Measurements from ENCODE around the gene ANKRD52.

ANKRD52 gene

DNA sequence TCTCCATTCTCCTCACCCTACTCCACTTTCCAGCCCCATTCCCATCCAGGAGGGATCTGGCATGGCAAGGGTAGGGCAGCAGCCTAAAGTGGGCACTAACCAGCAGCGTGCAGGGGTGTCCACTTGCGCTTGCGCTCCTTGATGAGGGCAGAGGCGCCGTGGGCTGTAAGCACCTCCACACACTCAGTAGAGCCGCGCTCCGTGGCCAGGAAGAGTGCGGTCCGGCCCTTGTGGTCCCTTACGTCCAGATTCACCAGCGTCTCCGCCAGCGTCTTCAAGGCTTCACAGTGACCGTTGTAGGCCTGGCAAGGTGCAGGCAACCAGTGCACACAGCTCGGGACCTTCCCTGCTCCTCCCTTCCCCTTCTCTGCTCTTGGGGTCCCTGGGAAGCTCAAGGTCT is 10.3 kb downstream of the ANKRD52 start:
- H3K4me3 ChIP-seq (ENCODE audit: low read depth, low read length): no peak overlapping the region
- DNase-seq (ENCODE audit: low read depth): no peak

DNA sequence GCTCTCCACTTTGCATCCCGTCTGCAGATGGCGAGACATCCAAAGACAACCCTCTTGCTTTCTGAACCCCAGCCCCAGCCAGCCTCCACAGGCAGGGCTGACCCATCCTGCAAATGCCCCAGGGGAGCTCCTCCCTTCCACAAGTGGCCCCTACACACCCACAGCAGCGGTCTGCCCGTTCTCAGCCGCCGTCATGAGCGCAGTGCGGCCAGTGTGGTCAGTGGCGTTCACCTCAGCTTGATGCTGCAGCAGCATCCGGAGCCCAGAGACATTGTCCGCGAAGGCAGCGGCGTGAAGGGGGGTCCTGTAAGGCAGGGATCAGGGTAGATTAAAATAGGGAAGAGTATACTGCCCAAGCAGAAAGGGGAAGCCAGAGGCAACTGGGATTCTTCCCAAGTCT is 13.7 kb downstream of the ANKRD52 start:
- H3K4me3 ChIP-seq (ENCODE audit: low read depth, low read length): no peak overlapping the region
- no peak for DNase-seq (ENCODE audit: low read depth)

DNA sequence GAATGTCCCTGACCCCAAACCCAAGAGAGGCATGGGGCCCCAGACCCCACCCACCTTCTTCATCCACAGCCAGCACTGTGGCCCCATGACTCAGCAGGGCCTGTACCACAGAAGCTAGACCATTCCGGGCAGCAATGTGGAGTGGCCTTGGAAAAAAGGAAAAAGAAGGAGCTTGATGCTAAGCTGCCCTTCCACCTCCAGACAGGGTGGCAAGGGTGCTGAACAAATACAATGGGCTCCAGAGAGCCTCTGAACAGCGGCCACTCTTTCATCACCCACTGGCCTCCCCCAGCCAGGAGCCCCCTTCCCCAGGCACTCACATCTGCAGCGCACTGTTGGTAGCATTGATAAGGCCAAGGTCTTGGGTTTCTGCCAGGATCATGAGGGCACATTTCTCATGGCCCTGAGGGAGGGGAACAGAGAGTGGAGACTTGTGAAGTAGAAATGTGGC is 14.4 kb downstream of the ANKRD52 start:
- H3K4me3 ChIP-seq (ENCODE audit: low read depth, low read length): no peak overlapping the region
- DNase-seq (ENCODE audit: low read depth): no peak

DNA sequence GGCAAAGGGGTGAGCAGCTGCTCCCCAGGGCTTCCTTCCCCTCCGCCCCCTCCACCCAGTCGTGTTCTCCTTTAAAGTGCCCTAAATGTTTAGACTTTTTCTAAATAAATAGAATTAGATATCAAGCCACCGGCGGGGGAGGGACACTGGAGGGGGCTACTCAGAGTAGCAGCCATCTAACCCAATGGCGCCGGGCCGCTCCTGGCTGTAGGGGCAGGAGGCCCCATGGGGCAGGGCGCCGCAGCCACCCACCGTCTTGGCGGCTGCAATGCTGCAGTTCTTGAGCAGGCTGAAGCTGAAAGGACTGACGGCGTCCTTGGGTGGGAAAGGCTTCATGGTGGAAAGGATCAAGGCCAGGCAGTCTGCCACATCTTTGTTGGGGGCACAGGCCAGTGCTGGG is 15.2 kb downstream of the ANKRD52 start:
- H3K4me3 ChIP-seq (ENCODE audit: low read depth, low read length): no peak overlapping the region
- DNase-seq (ENCODE audit: low read depth): no peak

- H3K4me3 ChIP-seq (ENCODE audit: low read depth, low read length): no peak overlapping the region
- no peak for DNase-seq (ENCODE audit: low read depth)
These were observed 16.5 kb downstream of the ANKRD52 start for GRCh38 chr12:56241424-56242303.

DNA sequence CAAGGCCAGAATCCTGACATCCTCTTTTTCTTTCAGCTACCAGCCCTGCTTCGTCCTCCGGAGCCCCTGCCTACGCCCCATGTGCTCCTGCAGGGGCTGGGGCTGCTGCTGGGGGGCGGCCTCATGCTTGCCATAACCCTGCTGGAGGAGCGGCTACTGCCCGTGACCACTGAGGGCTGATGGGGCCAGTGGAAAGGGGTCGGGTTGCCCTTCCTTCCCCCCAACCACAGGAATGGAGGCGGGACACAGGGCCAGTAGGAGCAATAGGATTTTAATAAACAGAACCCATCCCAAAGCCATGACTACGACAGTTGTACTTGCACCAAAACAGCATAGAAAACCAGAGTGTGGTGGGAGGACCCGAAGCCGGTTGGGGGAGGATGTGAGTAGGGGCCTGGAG is 20.6 kb downstream of the ANKRD52 start:
- DNase-seq (ENCODE audit: low read depth): no peak
- no peak overlapping the region for H3K4me3 ChIP-seq (ENCODE audit: low read depth, low read length)

DNA sequence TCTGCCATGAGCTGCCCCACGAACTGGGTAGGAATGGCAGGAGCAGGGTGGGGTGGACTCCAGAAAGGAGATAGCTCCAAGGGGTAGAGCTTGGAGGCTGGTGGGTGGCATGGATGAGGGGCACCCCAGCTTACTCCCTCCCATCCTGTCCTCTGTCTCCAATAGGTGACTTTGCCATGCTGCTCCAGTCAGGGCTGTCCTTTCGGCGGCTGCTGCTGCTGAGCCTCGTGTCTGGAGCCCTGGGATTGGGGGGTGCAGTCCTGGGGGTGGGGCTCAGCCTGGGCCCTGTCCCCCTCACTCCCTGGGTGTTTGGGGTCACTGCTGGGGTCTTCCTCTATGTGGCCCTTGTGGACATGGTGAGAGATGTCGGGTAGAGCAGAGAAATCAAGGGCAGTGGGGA is 21.2 kb downstream of the ANKRD52 start:
- DNase-seq (ENCODE audit: low read depth): no peak
- no peak overlapping the region for H3K4me3 ChIP-seq (ENCODE audit: low read depth, low read length)

DNA sequence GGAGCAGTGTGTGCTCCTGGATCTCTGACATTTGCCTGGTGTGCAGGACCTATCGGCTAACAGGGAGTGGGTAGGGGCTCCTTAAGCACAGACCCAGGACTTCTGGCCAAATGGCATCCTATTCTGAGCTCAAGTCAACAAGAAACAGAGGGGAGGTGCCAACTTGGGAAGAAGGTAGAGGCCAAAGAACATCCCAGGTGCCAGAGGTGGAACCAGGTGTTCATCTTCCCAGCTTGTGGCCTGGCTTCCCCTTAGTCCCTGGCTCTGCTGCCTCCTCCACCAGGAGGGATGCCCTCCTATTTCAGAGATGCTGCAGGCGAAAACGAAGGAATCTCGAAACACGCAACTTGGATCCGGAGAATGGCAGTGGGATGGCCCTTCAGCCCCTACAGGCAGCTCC is 22.1 kb downstream of the ANKRD52 start:
- no peak overlapping the region for H3K4me3 ChIP-seq (ENCODE audit: low read depth, low read length)
- DNase-seq (ENCODE audit: low read depth): no peak

- no peak for DNase-seq (ENCODE audit: low read depth)
- H3K4me3 ChIP-seq (ENCODE audit: low read depth, low read length): no peak overlapping the region
These were observed 23.3 kb downstream of the ANKRD52 start for GRCh38 chr12:56234746-56235436.

DNA sequence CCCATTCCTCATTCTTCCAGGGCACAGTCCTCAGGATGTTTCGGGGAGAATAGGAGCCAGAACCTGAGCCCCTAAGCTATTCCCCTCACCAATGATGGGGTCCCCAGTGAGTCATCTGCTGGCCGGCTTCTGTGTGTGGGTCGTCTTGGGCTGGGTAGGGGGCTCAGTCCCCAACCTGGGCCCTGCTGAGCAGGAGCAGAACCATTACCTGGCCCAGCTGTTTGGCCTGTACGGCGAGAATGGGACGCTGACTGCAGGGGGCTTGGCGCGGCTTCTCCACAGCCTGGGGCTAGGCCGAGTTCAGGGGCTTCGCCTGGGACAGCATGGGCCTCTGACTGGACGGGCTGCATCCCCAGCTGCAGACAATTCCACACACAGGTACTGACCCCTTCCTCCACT is 27.0 kb downstream of the ANKRD52 start:
- no peak for DNase-seq (ENCODE audit: low read depth)
- H3K4me3 ChIP-seq (ENCODE audit: low read depth, low read length): no peak overlapping the region

DNA sequence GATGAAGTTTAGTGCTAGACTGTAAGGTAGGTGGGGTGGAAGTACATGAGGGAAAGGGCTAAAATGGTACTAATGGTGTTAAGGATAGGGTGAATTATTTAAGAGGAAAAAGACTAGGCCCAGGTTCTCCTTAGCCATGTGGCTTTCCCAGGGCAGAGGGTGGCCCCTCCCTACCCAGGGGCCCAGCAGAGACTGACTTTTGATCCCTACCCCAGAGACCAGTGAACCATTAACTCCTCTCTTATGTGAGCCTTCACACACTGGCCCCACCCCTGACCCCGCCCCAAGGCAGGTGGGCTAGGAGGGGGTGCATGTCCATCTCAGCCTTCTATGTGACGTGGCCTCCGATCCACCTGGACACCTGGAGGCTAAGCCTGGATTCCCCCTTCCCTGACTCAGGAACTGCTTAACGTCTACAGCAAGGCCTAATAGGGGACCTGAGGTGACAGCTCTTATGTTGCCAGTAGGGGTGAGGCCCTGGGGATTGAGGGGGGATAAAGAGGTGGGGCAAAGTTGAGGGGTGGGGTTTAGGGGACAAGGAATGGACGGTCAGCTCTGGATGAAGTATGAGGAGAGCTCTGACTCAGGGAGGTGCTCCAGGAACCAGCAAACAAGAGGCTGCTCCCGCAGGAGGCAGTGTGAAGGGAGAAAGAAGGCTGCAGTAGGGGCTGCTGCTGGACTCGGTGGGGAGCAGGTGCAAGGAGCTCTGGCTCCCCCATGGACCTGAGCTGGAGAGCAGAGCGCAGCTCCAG is 27.6 kb downstream of the ANKRD52 start:
- no peak for DNase-seq (ENCODE audit: low read depth)
- H3K4me3 ChIP-seq (ENCODE audit: low read depth, low read length): no peak overlapping the region

DNA sequence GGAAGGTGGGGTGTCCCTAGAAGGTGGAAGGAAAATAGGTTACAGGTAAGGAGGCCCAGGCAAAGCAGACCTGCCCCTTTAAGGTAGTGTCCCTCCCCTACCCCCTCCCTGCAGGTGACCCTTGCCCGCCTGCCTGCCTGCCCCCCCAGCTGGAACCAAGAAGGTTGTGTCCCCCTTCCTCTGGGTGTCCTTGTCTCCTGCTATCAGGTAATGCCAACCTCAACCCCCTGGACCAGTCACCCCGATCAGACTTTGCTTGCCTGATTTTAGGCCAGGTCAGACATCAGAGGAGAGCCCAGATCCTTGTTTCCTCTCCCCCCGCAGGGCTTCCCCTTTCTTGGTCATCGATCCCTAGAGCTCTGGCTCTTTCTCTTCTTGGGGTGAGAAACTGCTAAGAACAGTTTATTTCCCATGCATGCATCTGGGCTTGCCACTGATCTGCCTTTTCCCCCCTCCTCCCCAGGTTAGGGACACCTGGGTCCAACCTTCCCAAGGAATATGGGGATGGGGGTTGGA is 28.2 kb downstream of the ANKRD52 start, which contains the start of gene SLC39A5:
SLC39A5 (plus strand) TSS at position 136 of the 516 bp plus-strand sequence. CDS start 1,224 bp downstream, outside the sequence.
- DNase-seq (ENCODE audit: low read depth): no peak
- no peak within 1 kb of the TSS for H3K4me3 ChIP-seq (ENCODE audit: low read depth, low read length)

- no peak overlapping the region for H3K4me3 ChIP-seq (ENCODE audit: low read depth, low read length)
- no peak for DNase-seq (ENCODE audit: low read depth)
These were observed 29.1 kb downstream of the ANKRD52 start for GRCh38 chr12:56229082-56229481.

GRCh38 chr12:56224954-56225353 is 33.2 kb downstream of the ANKRD52 start:
- peak overlapping the region; percentile 71 for H3K4me3 ChIP-seq (ENCODE audit: low read depth, low read length)
- no peak for DNase-seq (ENCODE audit: low read depth)

GRCh38 chr12:56224102-56224701 is 34.0 kb downstream of the ANKRD52 start, which contains the start of gene NABP2:
Gene NABP2, plus strand, starts transcription at chr12:56224342. Its CDS starts 515 bp downstream, at chr12:56224857.
- DNase-seq (ENCODE audit: low read depth): peak; percentile 89
- peak within 1 kb of the TSS; percentile 71 for H3K4me3 ChIP-seq (ENCODE audit: low read depth, low read length)

- peak overlapping the region; percentile 15 for H3K4me3 ChIP-seq (ENCODE audit: low read depth, low read length)
- no peak for DNase-seq (ENCODE audit: low read depth)
These were observed 34.5 kb downstream of the ANKRD52 start for GRCh38 chr12:56223571-56224101.

DNA sequence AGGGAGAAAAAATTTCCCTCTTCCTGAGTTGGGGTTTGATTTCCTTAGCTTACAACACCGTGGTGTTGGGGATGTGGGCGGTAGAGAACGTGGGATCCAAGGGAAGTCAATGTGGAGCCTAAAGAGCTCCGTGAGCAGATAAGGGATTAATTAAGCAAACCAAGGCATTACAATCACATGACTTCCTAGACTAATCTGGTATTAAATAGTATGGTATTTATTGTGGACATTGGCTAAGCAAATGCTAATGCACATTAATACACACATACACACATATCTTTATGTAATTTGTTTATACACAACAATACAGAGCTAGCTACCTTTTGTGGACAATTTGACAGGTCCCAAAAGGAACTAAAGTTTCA is 35.7 kb downstream of the ANKRD52 start:
- no peak for DNase-seq (ENCODE audit: low read depth)
- peak overlapping the region; percentile 89 for H3K4me3 ChIP-seq (ENCODE audit: low read depth, low read length)

DNA sequence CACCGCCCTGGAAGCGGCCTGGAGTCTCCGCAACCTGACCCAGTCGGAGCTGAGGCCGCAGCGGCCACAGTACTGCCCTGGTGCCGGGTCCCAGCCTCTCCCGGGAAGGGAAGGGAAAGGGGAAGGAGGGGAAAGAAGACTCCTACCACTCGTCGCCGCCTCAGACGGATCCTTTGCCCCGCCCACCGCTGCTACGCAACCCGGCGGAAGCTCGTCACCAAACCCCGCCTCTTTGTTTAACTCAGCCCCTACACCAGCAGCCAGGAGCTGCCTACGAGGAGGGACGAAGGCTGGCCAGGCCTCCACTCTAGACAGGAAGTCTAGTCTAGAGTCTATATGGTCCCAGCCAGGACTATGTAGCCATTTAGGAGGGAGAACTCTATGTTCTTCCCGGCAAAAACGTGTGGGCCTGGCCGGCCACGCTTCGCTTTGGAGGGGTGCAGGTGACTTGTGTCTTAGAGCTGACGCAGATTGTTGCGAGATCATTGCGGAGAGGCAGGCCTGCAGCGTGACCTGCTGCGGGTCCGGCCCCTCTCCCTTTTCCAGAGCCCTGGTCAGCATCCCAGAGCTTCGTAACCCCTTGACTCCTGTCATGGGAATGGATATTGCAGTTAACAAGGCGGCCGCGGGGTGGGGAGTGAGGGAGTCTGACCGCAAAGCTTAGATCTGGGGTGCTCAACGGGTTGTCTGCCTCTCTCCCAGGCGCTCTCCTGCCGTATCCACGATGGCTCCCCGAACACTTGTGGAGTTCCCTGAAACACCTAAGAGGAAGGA is 36.2 kb downstream of the ANKRD52 start, which contains the start of gene RNF41:
RNF41 (minus strand) TSS at position 166 of the 774 bp plus-strand sequence. CDS start 7,875 bp downstream, outside the sequence.
- H3K4me3 ChIP-seq (ENCODE audit: low read depth, low read length): peak within 1 kb of the TSS; percentile 89
- peak; percentile 92 for DNase-seq (ENCODE audit: low read depth)
